Measurements from ENCODE around the gene ZFP91. TPM values are rescaled to one million over a fixed set of nuclear protein-coding genes. Genes with fewer than 3 reads are reported as not detected.

Gene ZFP91
- total RNA-seq, 4 donors from 2014 or later: 49.8 to 63.7 (median 59.1) TPM

GRCh38 chr11:58577555-58578135 lies 1.2 kb upstream of the ZFP91 start:
- H3K4me1 ChIP-seq: peaks cover 24 to 54% of the 10 kb centered on the region in 2 donors
- H3K4me3 ChIP-seq (replicated peaks in 1 of 3): peak overlapping the region; percentile 34 to 97 (median 46)
- DNase-seq: peak in 1 of 2 donors; percentile 46
- peak; percentile 29 to 84 for TF ChIP-seq POLR2A (IDR thresholded peaks at IDR 0.05)
- no peak for TF ChIP-seq CTCF (IDR thresholded peaks at IDR 0.05)
- no peaks in the 10 kb centered on the region for H3K36me3 ChIP-seq
- H3K27ac ChIP-seq: peak overlapping the region; percentile 100
- no peaks in the 10 kb centered on the region for H3K9me3 ChIP-seq
- H3K27me3 ChIP-seq: no peaks in the 10 kb centered on the region
- 0 to 2% methylated on average over 20 to 21 of the region's 21 CpGs for WGBS, 2 donors
- intact Hi-C loops (cut with DNase I): no loop called here

GRCh38 chr11:58578136-58578634 lies 678 bp upstream of the ZFP91 start:
- H3K4me1 ChIP-seq: peaks cover 28 to 49% of the 10 kb centered on the region in 2 donors
- H3K36me3 ChIP-seq: no peaks in the 10 kb centered on the region

GRCh38 chr11:58579192-58580129 lies 598 bp downstream of the ZFP91 start:
- intact Hi-C loops (cut with DNase I): no loop called here
- Histone ChIP-seq H3K27ac (peak overlapping the region; percentile 100), H3K4me1 (peaks cover 24 to 44% of the 10 kb centered on the region in 2 donors), H3K27me3 (no peaks in the 10 kb centered on the region), H3K36me3 (no peaks in the 10 kb centered on the region), H3K9me3 (no peaks in the 10 kb centered on the region), H3K4me3 (replicated peaks in 1 of 3) (peak overlapping the region; percentile 80 to 97 (median 81))
- TF ChIP-seq CTCF (IDR thresholded peaks at IDR 0.05): peak; percentile 15 to 90 (median 78)
- TF ChIP-seq POLR2A (IDR thresholded peaks at IDR 0.05): peak; percentile 42 to 67
- peak; percentile 92 to 93 for DNase-seq
- 0 to 1% methylated on average over 27 to 48 of the region's 78 CpGs for WGBS, 2 donors

More at GRCh38 chr11:58578136-58578634, 678 bp upstream of the ZFP91 start:
- WGBS, 2 donors: 0 to 1% methylated on average over 33 of the region's 33 CpGs
- H3K9me3 ChIP-seq: no peaks in the 10 kb centered on the region
- intact Hi-C loops (cut with DNase I): no loop called here
- TF ChIP-seq CTCF (IDR thresholded peaks at IDR 0.05): no peak
- no peak for TF ChIP-seq POLR2A (IDR thresholded peaks at IDR 0.05)
- DNase-seq: peak; percentile 94 to 96
- peak overlapping the region; percentile 46 to 97 (median 80) for H3K4me3 ChIP-seq (replicated peaks in 1 of 3)
- H3K27me3 ChIP-seq: no peaks in the 10 kb centered on the region
- peak overlapping the region; percentile 100 for H3K27ac ChIP-seq

- H3K4me1 ChIP-seq: peaks cover 24 to 40% of the 10 kb centered on the region in 2 donors
- no peak for TF ChIP-seq POLR2A (IDR thresholded peaks at IDR 0.05)
- TF ChIP-seq CTCF (IDR thresholded peaks at IDR 0.05): no peak
- H3K9me3 ChIP-seq: no peaks in the 10 kb centered on the region
- intact Hi-C loops (cut with DNase I): no loop called here
- no peaks in the 10 kb centered on the region for H3K36me3 ChIP-seq
- 17 to 22% methylated on average over 2 of the region's 2 CpGs for WGBS, 2 donors
- no peaks in the 10 kb centered on the region for H3K27me3 ChIP-seq
- DNase-seq: no peak
- peak overlapping the region in 2 of 3 donors; percentile 100 for H3K27ac ChIP-seq
- no peak overlapping the region for H3K4me3 ChIP-seq (replicated peaks in 1 of 3)
Observed at GRCh38 chr11:58580311-58580710, 1.4 kb downstream of the ZFP91 start.

Measured in thyroid gland (tissue), 4 donors.